ENCODE data around the gene DDX47.

- TF ChIP-seq CTCF (IDR thresholded peaks at IDR 0.05; ENCODE audit: poor library complexity) (no peak), EZH2 (IDR thresholded peaks at IDR 0.05; ENCODE audit: borderline replicate concordance) (no peak)
Observed at GRCh38 chr12:12784911-12785814, 28.0 kb upstream of the DDX47 start, which contains the start of gene APOLD1.
